Measurements from ENCODE around the gene FGF18. TPM values are rescaled to one million over a fixed set of nuclear protein-coding genes. Genes with fewer than 3 reads are reported as not detected.

FGF18 gene
- total and polyA plus RNA-seq, 2 of the 4 experiments (the other 2 are of a cell fraction), result 0.15 TPM; not detected in 1

DNA sequence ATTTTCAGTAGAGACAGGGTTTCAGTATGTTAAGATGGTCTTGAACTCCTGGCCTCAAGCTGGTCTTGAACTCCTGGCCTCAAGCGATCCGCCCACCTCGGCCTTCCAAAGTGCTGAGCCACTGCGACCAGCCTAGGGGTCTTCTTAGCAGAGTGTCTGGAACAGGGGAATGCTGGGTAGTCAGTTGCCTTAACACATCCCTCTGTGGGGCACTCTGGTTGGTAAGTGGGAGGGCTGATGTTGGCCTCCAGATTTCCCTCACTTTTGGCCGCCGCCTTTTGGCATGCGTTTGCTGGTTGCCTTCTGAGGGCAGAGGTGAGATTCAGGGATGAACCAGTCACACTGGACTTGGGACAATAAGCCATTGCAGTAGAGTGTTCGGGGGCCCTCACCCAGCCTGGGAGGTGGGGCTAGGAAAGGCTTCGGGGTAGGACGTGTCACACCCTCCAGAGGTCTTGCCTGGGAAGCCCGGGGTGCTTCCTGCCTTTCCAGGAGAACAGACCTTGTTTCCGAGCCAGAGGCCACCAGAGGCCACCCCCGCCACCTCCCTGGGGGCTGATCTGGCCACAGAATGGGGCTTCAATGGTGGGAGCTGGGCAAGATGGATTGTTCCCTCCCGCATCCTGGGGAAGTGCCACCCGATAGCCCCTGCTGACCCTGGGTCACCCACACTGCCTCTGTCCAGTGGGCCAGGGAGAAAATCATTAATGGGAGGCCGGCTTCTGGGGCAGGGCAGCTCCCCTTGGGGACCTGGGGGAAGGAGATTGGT is 13.3 kb downstream of the FGF18 start:
- no peak overlapping the region for H2AK9ac ChIP-seq (replicated peaks; ENCODE audit: low read depth, low read length, poor library complexity)
- H4K8ac ChIP-seq (ENCODE audit: low read depth in 2 of 2, low read length in 2 of 2), result no peak overlapping the region
- no peak overlapping the region for H2BK15ac ChIP-seq (ENCODE audit: low read depth, low read length)
- WGBS, 2 experiments (ENCODE audit: extremely low coverage in 2 of 2, insufficient read length in 1 of 2), result 69% methylated on average over 4 of the region's 16 CpGs; no CpG with 5 or more reads in 1 of the 2 experiments
- H2AFZ ChIP-seq (replicated peaks; ENCODE audit: low read length, poor library complexity), result no peak overlapping the region
- H3K14ac ChIP-seq (replicated peaks; ENCODE audit: low read depth, low read length), result no peak overlapping the region
- no peak overlapping the region for H3K56ac ChIP-seq (ENCODE audit: extremely low read depth, insufficient read depth, low read length)
- no peaks in the 10 kb centered on the region for H3K36me3 ChIP-seq (ENCODE audit: control insufficient read depth, insufficient read depth, low read length)
- ATAC-seq (ENCODE audit: low read depth), result no peak
- H3K18ac ChIP-seq (ENCODE audit: low read depth, low read length), result no peak overlapping the region
- H2AK5ac ChIP-seq (ENCODE audit: low read depth, low read length), result no peak overlapping the region
- BruUV-seq (replicated peaks), result no TSS peak
- dilution Hi-C loops (cut with HindIII; ENCODE audit: low sequenced_read_pairs, unreplicated experiment) (no loop called here), in situ Hi-C loops (cut with MboI; ENCODE audit: low sequenced_read_pairs) (loop anchor here (25.0 kb wide), 1 partner anchor 430 kb away; no protein-coding TSS in a partner anchor), intact Hi-C loops (cut with micrococcal nuclease) (no loop called here)
- TF ChIP-seq MAZ (IDR thresholded peaks at IDR 0.05; ENCODE audit: borderline replicate concordance, low read depth, low read length) (no peak), RAD21 (IDR thresholded peaks at IDR 0.05; ENCODE audit: low read length) (no peak), RFX5 (IDR thresholded peaks at IDR 0.05; ENCODE audit: low read depth, low read length) (no peak), MXI1 (IDR thresholded peaks at IDR 0.05; ENCODE audit: borderline replicate concordance, low read depth, low read length) (no peak), NFE2L2 (IDR thresholded peaks at IDR 0.05; ENCODE audit: low read depth, low read length) (no peak), CHD1 (IDR thresholded peaks at IDR 0.05; ENCODE audit: low read depth, low read length) (no peak), BHLHE40 (IDR thresholded peaks at IDR 0.05; ENCODE audit: low read depth, low read length) (no peak), SMC3 (IDR thresholded peaks at IDR 0.05; ENCODE audit: low read depth, low read length) (no peak), CEBPB (IDR thresholded peaks at IDR 0.05; ENCODE audit: low read depth, low read length) (no peak), FOS (IDR thresholded peaks at IDR 0.05; ENCODE audit: low read depth, low read length) (no peak), MAFK (IDR thresholded peaks at IDR 0.05; ENCODE audit: low read depth, low read length) (no peak)
- TF ChIP-seq, protein P1, sequence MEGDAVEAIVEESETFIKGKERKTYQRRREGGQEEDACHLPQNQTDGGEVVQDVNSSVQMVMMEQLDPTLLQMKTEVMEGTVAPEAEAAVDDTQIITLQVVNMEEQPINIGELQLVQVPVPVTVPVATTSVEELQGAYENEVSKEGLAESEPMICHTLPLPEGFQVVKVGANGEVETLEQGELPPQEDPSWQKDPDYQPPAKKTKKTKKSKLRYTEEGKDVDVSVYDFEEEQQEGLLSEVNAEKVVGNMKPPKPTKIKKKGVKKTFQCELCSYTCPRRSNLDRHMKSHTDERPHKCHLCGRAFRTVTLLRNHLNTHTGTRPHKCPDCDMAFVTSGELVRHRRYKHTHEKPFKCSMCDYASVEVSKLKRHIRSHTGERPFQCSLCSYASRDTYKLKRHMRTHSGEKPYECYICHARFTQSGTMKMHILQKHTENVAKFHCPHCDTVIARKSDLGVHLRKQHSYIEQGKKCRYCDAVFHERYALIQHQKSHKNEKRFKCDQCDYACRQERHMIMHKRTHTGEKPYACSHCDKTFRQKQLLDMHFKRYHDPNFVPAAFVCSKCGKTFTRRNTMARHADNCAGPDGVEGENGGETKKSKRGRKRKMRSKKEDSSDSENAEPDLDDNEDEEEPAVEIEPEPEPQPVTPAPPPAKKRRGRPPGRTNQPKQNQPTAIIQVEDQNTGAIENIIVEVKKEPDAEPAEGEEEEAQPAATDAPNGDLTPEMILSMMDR (conservative IDR thresholded peaks at IDR 0.05; ENCODE audit: low read depth, low read length), result no peak
- TF ChIP-seq, protein P2, sequence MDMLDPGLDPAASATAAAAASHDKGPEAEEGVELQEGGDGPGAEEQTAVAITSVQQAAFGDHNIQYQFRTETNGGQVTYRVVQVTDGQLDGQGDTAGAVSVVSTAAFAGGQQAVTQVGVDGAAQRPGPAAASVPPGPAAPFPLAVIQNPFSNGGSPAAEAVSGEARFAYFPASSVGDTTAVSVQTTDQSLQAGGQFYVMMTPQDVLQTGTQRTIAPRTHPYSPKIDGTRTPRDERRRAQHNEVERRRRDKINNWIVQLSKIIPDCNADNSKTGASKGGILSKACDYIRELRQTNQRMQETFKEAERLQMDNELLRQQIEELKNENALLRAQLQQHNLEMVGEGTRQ (IDR thresholded peaks at IDR 0.05; ENCODE audit: low read depth, low read length), result no peak
- TF ChIP-seq, protein P3, sequence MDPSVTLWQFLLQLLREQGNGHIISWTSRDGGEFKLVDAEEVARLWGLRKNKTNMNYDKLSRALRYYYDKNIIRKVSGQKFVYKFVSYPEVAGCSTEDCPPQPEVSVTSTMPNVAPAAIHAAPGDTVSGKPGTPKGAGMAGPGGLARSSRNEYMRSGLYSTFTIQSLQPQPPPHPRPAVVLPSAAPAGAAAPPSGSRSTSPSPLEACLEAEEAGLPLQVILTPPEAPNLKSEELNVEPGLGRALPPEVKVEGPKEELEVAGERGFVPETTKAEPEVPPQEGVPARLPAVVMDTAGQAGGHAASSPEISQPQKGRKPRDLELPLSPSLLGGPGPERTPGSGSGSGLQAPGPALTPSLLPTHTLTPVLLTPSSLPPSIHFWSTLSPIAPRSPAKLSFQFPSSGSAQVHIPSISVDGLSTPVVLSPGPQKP (IDR thresholded peaks at IDR 0.05; ENCODE audit: borderline replicate concordance, low read depth, low read length), result no peak
- no peaks in the 10 kb centered on the region for H3K79me1 ChIP-seq (ENCODE audit: low read depth in 1 of 2, low read length in 2 of 2)
- H4K5ac ChIP-seq (ENCODE audit: low read depth, low read length), result no peak overlapping the region
- no peak overlapping the region for H3K4me2 ChIP-seq (ENCODE audit: low read depth, low read length)
- no peaks in the 10 kb centered on the region for H3K9me1 ChIP-seq (ENCODE audit: insufficient read depth, low read length)
- H2BK5ac ChIP-seq (ENCODE audit: low read depth, low read length, poor library complexity, severe bottlenecking), result no peak overlapping the region
- H3K23ac ChIP-seq (ENCODE audit: low read depth, low read length), result no peak overlapping the region
- H3K27ac ChIP-seq (ENCODE audit: insufficient read depth, low read length), result no peak overlapping the region
- no peak overlapping the region for H3K4ac ChIP-seq (ENCODE audit: low read depth, low read length)
- ChIA-PET CTCF (no interaction called here), POLR2A (ENCODE audit: unreplicated experiment) (no interaction called here)
- no peaks in the 10 kb centered on the region for H4K20me1 ChIP-seq (ENCODE audit: insufficient read depth, low read length)
- no peak overlapping the region for H3K9ac ChIP-seq (ENCODE audit: low read depth, low read length)
- no peaks in the 10 kb centered on the region for H3K4me1 ChIP-seq (ENCODE audit: control insufficient read depth, insufficient read depth, low read length)
- no peak overlapping the region for H4K91ac ChIP-seq (ENCODE audit: insufficient read depth, low read depth, low read length)
- DNase-seq, result no peak
- no peaks in the 10 kb centered on the region for H3K9me3 ChIP-seq (ENCODE audit: control insufficient read depth, insufficient read depth, low read length)
- no peaks in the 10 kb centered on the region; the same call in 1 of the 2 replicates for H3K27me3 ChIP-seq (ENCODE audit: control insufficient read depth, insufficient read depth, low read length)
- H2BK120ac ChIP-seq (ENCODE audit: low read depth, low read length), result no peak overlapping the region
- H3K4me3 ChIP-seq (ENCODE audit: insufficient read depth, low read depth, low read length), result no peak overlapping the region
- H2BK20ac ChIP-seq (ENCODE audit: low read depth, low read length), result no peak overlapping the region
